CD4-positive, alpha-beta memory T cell (primary cell): ENCODE results near the gene MRPL44. TPM values are rescaled to one million over a fixed set of nuclear protein-coding genes. Genes with fewer than 3 reads are reported as not detected.

Source experiments
- CTCF ChIA-PET: fragments of 350-600 bp; sonication (Branson Sonifier 250); formaldehyde crosslinking; loops from one replicate; lab custom pipeline; 2021; ENCODE audit warnings: inconsistent platforms; ENCODE audit not compliant: partially characterized antibody; lab: Charles Lee
- POLR2A ChIA-PET: fragments of 350-600 bp; sonication (Branson Sonifier 250); formaldehyde crosslinking; loops from one replicate; lab custom pipeline; 2021; ENCODE audit not compliant: partially characterized antibody; lab: Charles Lee
- DNase-seq, 5 donors: peaks; one replicate each; pipeline versions ENCODE4 v3.0.0 to v3.0.0-alpha.2; 2020 to 2022; ENCODE audit warnings: mixed read lengths in 1 of 5
- H3K27ac ChIP-seq: one replicate; pipeline ENCODE4 v1.7.0; 2013; ENCODE audit warnings: low read depth, low read length
- H3K27me3 ChIP-seq: 2 replicates; pipeline ENCODE4 v1.7.0; 2013; ENCODE audit warnings: mild to moderate bottlenecking, low read length, moderate library complexity; ENCODE audit not compliant: insufficient read depth
- H3K36me3 ChIP-seq: 2 replicates; pipeline ENCODE4 v1.7.0; 2013; ENCODE audit warnings: mild to moderate bottlenecking, low read length, moderate library complexity; ENCODE audit not compliant: insufficient read depth
- H3K4me1 ChIP-seq: 2 replicates; pipeline ENCODE4 v1.7.0; 2013; ENCODE audit warnings: mild to moderate bottlenecking, low read length, moderate library complexity; ENCODE audit not compliant: insufficient read depth
- H3K4me3 ChIP-seq, 2 donors: one replicate each; pipeline ENCODE4 v1.7.0; 2013; ENCODE audit warnings: low read length in 2 of 2, mild to moderate bottlenecking in 1 of 2
- H3K9me3 ChIP-seq, 2 donors: one replicate each; pipeline ENCODE4 v1.7.0; 2013; ENCODE audit warnings: low read length in 2 of 2, control low read depth in 1 of 2; ENCODE audit not compliant: control insufficient read depth in 1 of 2
- H3K27ac Mint-ChIP-seq, 7 donors: one replicate each; pipeline ENCODE4 v1.8.0; 2020 to 2021; ENCODE audit warnings: mixed read lengths in 7 of 7, mild to moderate bottlenecking in 6 of 7, inconsistent platforms in 3 of 7, moderate library complexity in 3 of 7
- H3K27me3 Mint-ChIP-seq, 2 donors: one replicate each; pipeline ENCODE4 v1.8.0; 2020 to 2021; ENCODE audit warnings: mixed read lengths in 2 of 2
- H3K36me3 Mint-ChIP-seq, 2 donors: one replicate each; pipeline ENCODE4 v1.8.0; 2020 to 2021; ENCODE audit warnings: mixed read lengths in 2 of 2, inconsistent platforms in 1 of 2, mild to moderate bottlenecking in 1 of 2
- H3K4me1 Mint-ChIP-seq, 4 donors: one replicate each; pipeline ENCODE4 v1.8.0; 2020 to 2021; ENCODE audit warnings: mixed read lengths in 4 of 4, mild to moderate bottlenecking in 1 of 4
- H3K4me3 Mint-ChIP-seq, 8 donors: one replicate each; pipeline ENCODE4 v1.8.0; 2020 to 2021; ENCODE audit warnings: mixed read lengths in 8 of 8, mild to moderate bottlenecking in 7 of 8, moderate library complexity in 6 of 8, inconsistent platforms in 3 of 8
- H3K9me3 Mint-ChIP-seq, 8 donors: one replicate each; pipeline ENCODE4 v1.8.0; 2020 to 2021; ENCODE audit warnings: mixed read lengths in 8 of 8, mild to moderate bottlenecking in 5 of 8, inconsistent platforms in 3 of 8, moderate library complexity in 1 of 8
- intact Hi-C: fragments of 100-400 bp; cut with micrococcal nuclease; formaldehyde crosslinking; loops from one replicate; pipeline ENCODE4 v1.15.1; 2023
- polyA plus RNA-seq, 2 donors: library from polyadenylated mRNA; unstranded; fragments of 300-500 nt; fragmentation: Illumina TruSeq; gene quantifications; one replicate each; pipeline ENCODE4 v1.2.3, GENCODE V29; 2021
- total RNA-seq, 2 experiments: library from RNA; stranded (reverse); gene quantifications; one replicate each; pipeline ENCODE4 v1.2.3, GENCODE V29; 2021

MRPL44 gene
- total and polyA plus RNA-seq, 4 experiments from 2014 or later: 20.1 to 45.2 (median 24.3) TPM

DNA sequence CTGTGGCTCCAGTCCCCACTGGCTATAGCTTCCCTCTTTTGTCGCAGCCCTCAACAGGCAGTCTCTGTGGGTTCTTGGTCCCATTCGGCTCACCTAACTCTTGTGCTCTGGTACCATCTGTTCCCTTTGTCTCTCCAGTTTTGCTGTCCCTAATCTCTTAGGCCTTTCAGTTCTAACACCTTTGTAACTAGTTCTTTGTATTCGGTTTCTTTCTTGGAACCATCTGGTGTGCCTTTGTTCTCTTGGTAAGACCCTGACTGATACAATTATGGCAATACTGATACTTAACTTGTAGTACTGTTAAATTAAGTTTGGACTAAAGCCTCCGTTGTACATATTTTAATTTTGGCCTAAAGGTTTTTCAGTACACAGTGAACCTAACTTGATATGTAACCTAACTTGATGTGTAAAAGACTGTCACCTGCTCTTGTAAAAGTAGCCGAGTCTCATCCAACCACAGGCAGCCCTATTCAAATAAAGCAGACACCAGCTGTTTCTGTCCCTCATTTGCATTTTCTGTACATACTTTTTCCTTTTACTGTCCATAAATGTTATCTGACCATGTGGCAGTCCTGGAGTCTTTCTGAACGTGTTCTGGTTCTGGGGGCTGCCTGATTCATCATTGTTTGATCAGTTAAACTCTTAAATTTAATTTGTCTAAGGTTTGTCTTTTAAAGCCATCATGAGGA is 4.8 kb upstream of the MRPL44 start:
- ChIA-PET CTCF (interaction anchor here (2.3 kb wide), 1 partner anchor 9 kb away, joined by 7 read pairs; no protein-coding TSS in a partner anchor), POLR2A (no interaction called here)
- Mint-ChIP-seq H3K4me1 (peaks cover 22 to 59% (median 32%) of the 10 kb centered on the region in 4 donors), H3K27me3 (no peaks in the 10 kb centered on the region), H3K36me3 (peaks cover 0 to 3% of the 10 kb centered on the region in 2 donors), H3K9me3 (peaks cover 0 to 2% (median 0%) of the 10 kb centered on the region in 8 donors), H3K4me3 (peak overlapping the region in 1 of 8 donors; percentile 11), H3K27ac (no peak overlapping the region)
- Histone ChIP-seq H3K27ac (no peak overlapping the region), H3K27me3 (no peaks in the 10 kb centered on the region), H3K9me3 (no peaks in the 10 kb centered on the region), H3K4me3 (no peak overlapping the region), H3K36me3 (no peaks in the 10 kb centered on the region), H3K4me1 (peaks cover 35% of the 10 kb centered on the region)
- no peak for DNase-seq
- intact Hi-C loops: no loop called here

- Histone ChIP-seq H3K4me1 (peaks cover 46% of the 10 kb centered on the region), H3K27me3 (no peaks in the 10 kb centered on the region), H3K9me3 (no peaks in the 10 kb centered on the region), H3K27ac (no peak overlapping the region), H3K4me3 (no peak overlapping the region), H3K36me3 (no peaks in the 10 kb centered on the region)
- Mint-ChIP-seq H3K36me3 (peaks cover 0 to 13% of the 10 kb centered on the region in 2 donors), H3K4me3 (no peak overlapping the region), H3K4me1 (peaks cover 26 to 65% (median 39%) of the 10 kb centered on the region in 4 donors), H3K27ac (no peak overlapping the region), H3K9me3 (peaks cover 0 to 2% (median 0%) of the 10 kb centered on the region in 8 donors), H3K27me3 (no peaks in the 10 kb centered on the region)
- CTCF ChIA-PET: interaction anchor here (1.3 kb wide), 1 partner anchor 16 kb away, joined by 6 read pairs; no protein-coding TSS in a partner anchor
- intact Hi-C loops: no loop called here
- DNase-seq: no peak
- POLR2A ChIA-PET: interaction anchor here (4.8 kb wide), 1 partner anchor 9 kb away, joined by 55 read pairs; the partner anchor contains the start of gene WDFY1
Measured at GRCh38 chr2:223954401-223954800, 2.9 kb upstream of the MRPL44 start.

DNA sequence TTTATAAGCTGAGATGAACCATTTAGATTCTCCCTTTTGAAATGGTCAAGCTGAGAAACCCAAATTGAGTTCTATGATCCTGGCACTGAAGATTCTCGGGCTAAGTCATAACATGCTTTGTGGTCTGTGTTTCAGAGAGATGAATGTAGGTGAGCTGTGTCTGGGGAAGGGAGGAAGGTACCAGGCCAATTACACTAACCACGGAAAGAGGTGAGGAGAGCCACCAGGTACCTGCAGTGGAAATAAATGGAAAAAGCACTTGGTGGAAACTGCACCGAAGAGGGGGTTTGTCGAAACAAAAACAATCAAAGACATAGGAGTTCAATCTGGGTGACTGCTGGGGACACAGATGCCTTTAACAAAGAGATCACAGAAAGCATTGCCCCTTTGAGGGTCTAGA is 963 bp upstream of the MRPL44 start:
- no peak for DNase-seq
- Histone ChIP-seq H3K27ac (no peak overlapping the region), H3K4me3 (no peak overlapping the region), H3K27me3 (no peaks in the 10 kb centered on the region), H3K4me1 (peaks cover 46% of the 10 kb centered on the region), H3K9me3 (no peaks in the 10 kb centered on the region), H3K36me3 (no peaks in the 10 kb centered on the region)
- H3K27me3 Mint-ChIP-seq: no peaks in the 10 kb centered on the region
- H3K27ac Mint-ChIP-seq: peak overlapping the region; percentile 5 to 98 (median 70)
- H3K4me3 Mint-ChIP-seq: peak overlapping the region; percentile 34 to 81 (median 69)
- ChIA-PET CTCF (interaction anchor here (1.2 to 2.1 kb wide), 2 partner anchors 11 to 18 kb away, joined by 3 to 7 read pairs; partner anchors contain the start of gene WDFY1), POLR2A (interaction anchor here (1.7 to 4.8 kb wide), 3 partner anchors 11 to 74 kb away, joined by 5 to 55 read pairs (median 14); partner anchors contain the start of gene WDFY1)
- H3K36me3 Mint-ChIP-seq: peaks cover 12 to 32% of the 10 kb centered on the region in 2 donors
- peaks cover 0 to 2% (median 0%) of the 10 kb centered on the region in 8 donors for H3K9me3 Mint-ChIP-seq
- intact Hi-C loops: loop anchor here (5.0 kb wide), 2 partner anchors 71 to 119 kb away; partner anchors contain the start of gene AP1S3
- H3K4me1 Mint-ChIP-seq: peaks cover 34 to 71% (median 47%) of the 10 kb centered on the region in 4 donors

- Mint-ChIP-seq H3K27me3 (no peaks in the 10 kb centered on the region), H3K27ac (peak overlapping the region in 4 of 7 donors; percentile 12 to 70 (median 67)), H3K9me3 (peaks cover 0 to 2% (median 0%) of the 10 kb centered on the region in 8 donors), H3K4me3 (peak overlapping the region; percentile 46 to 97 (median 70)), H3K4me1 (peaks cover 49 to 71% (median 62%) of the 10 kb centered on the region in 4 donors), H3K36me3 (peaks cover 25 to 51% of the 10 kb centered on the region in 2 donors)
- no peak for DNase-seq
- Histone ChIP-seq H3K27ac (no peak overlapping the region), H3K27me3 (no peaks in the 10 kb centered on the region), H3K36me3 (peaks cover 7% of the 10 kb centered on the region), H3K4me3 (no peak overlapping the region), H3K4me1 (peaks cover 66% of the 10 kb centered on the region), H3K9me3 (no peaks in the 10 kb centered on the region)
- ChIA-PET CTCF (interaction anchor here (3.6 kb wide), 1 partner anchor 11 kb away, joined by 53 read pairs; no protein-coding TSS in a partner anchor), POLR2A (interaction anchor here (2.0 kb wide), 1 partner anchor 10 kb away, joined by 7 read pairs; no protein-coding TSS in a partner anchor)
- intact Hi-C loops: loop anchor here (5.0 kb wide), 2 partner anchors 68 to 122 kb away; partner anchors contain the start of gene AP1S3
Measured at GRCh38 chr2:223959688-223960087, 2.4 kb downstream of the MRPL44 start.

GRCh38 chr2:223967981-223968380 is 10.7 kb downstream of the MRPL44 start:
- Mint-ChIP-seq H3K27me3 (no peaks in the 10 kb centered on the region), H3K36me3 (peaks cover 20 to 40% of the 10 kb centered on the region in 2 donors), H3K9me3 (no peaks in the 10 kb centered on the region), H3K4me3 (no peak overlapping the region), H3K4me1 (peaks cover 7 to 14% (median 10%) of the 10 kb centered on the region in 4 donors), H3K27ac (no peak overlapping the region)
- no peaks in the 10 kb centered on the region for H3K9me3 ChIP-seq
- DNase-seq: no peak
- intact Hi-C loops: no loop called here
- POLR2A ChIA-PET: interaction anchor here (1.1 kb wide), 1 partner anchor 10 kb away, joined by 3 read pairs; the partner anchor contains the start of gene MRPL44
- no peaks in the 10 kb centered on the region for H3K27me3 ChIP-seq
- H3K4me3 ChIP-seq: no peak overlapping the region
- no peak overlapping the region for H3K27ac ChIP-seq
- CTCF ChIA-PET: interaction anchor here (0.6 to 5.7 kb wide), 4 partner anchors 10 to 315 kb away, joined by 3 to 72 read pairs (median 48); partner anchors contain the start of gene MRPL44
- H3K4me1 ChIP-seq: peaks cover 21% of the 10 kb centered on the region
- H3K36me3 ChIP-seq: peaks cover 33% of the 10 kb centered on the region

DNA sequence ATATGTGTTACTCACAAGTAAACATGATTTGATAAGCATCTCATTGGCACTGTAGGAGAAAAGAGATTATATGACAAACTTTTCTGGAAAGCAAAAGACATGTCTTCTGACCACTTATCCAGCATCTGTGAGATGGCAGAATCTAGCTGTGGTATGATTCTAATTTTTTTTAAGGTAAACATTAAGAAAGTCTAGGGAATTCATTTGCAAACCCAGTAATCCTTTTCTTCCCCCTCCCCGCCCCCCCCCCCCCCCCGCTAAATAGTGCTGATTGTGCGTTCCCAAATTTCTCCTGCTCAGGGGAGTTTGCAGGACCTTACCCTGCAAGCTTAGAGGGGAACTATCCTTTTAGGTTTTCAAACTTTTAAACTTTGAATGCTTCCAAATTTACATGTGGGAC is 12.1 kb downstream of the MRPL44 start:
- Histone ChIP-seq H3K4me3 (no peak overlapping the region), H3K9me3 (no peaks in the 10 kb centered on the region), H3K4me1 (peaks cover 12% of the 10 kb centered on the region), H3K27me3 (no peaks in the 10 kb centered on the region), H3K36me3 (peaks cover 28% of the 10 kb centered on the region), H3K27ac (no peak overlapping the region)
- no peak for DNase-seq
- Mint-ChIP-seq H3K4me3 (no peak overlapping the region), H3K27ac (no peak overlapping the region), H3K36me3 (peaks cover 16 to 35% of the 10 kb centered on the region in 2 donors), H3K9me3 (no peaks in the 10 kb centered on the region), H3K4me1 (peaks cover 2 to 8% (median 5%) of the 10 kb centered on the region in 4 donors), H3K27me3 (no peaks in the 10 kb centered on the region)
- ChIA-PET POLR2A (interaction anchor here (1.5 kb wide), 1 partner anchor 9 kb away, joined by 7 read pairs; no protein-coding TSS in a partner anchor), CTCF (interaction anchor here (0.5 to 5.7 kb wide), 19 partner anchors 9 to 681 kb away, joined by 3 to 72 read pairs (median 10); partner anchors contain the start of gene MRPL44)
- intact Hi-C loops: no loop called here
